ENCODE results near the gene CLCN6.

Gene CLCN6

GRCh38 chr1:11805422-11806306 is at the start of gene CLCN6, which contains the start of gene MTHFR:
Gene CLCN6, plus strand, starts transcription at chr1:11806191. Its CDS starts 72 bp downstream, at chr1:11806263.
Gene MTHFR, minus strand, starts transcription at chr1:11805964. Its CDS starts 2,848 bp downstream, at chr1:11803116.
- ChIA-PET CTCF (interaction anchor here (2.5 kb wide), 1 partner anchor 32 kb away, joined by 9 read pairs; no protein-coding TSS in a partner anchor), POLR2A (interaction anchor here (0.6 to 1.6 kb wide), 5 partner anchors 17 to 104 kb away, joined by 3 to 12 read pairs (median 3); partner anchors contain the start of gene AGTRAP)
- DNase-seq (ENCODE audit: low read depth, low spot score), result peak; percentile 91
- no peak for TF ChIP-seq CTCF (IDR thresholded peaks at IDR 0.05; ENCODE audit: insufficient read depth, low read length, missing control alignments)
- peak within 1 kb of the TSS; percentile 95 for H3K4me3 ChIP-seq (ENCODE audit: low read depth, low read length)

GRCh38 chr1:11757047-11757446 is 48.9 kb upstream of the CLCN6 start:
- H3K4me3 ChIP-seq (ENCODE audit: low read depth, low read length), result no peak overlapping the region
- TF ChIP-seq CTCF (IDR thresholded peaks at IDR 0.05; ENCODE audit: insufficient read depth, low read length, missing control alignments), result no peak
- POLR2A ChIA-PET, result no interaction called here
- CTCF ChIA-PET, result interaction anchor here (0.7 kb wide), 1 partner anchor 224 kb away, joined by 3 read pairs; no protein-coding TSS in a partner anchor
- no peak for DNase-seq (ENCODE audit: low read depth, low spot score)

GRCh38 chr1:11759791-11760190 is 46.2 kb upstream of the CLCN6 start:
- POLR2A ChIA-PET, result no interaction called here
- no peak overlapping the region for H3K4me3 ChIP-seq (ENCODE audit: low read depth, low read length)

GRCh38 chr1:11761285-11761684 is 44.7 kb upstream of the CLCN6 start:
- no peak overlapping the region for H3K4me3 ChIP-seq (ENCODE audit: low read depth, low read length)
- ChIA-PET CTCF (no interaction called here), POLR2A (no interaction called here)
- no peak for DNase-seq (ENCODE audit: low read depth, low spot score)
- TF ChIP-seq CTCF (IDR thresholded peaks at IDR 0.05; ENCODE audit: insufficient read depth, low read length, missing control alignments), result no peak

More at GRCh38 chr1:11759791-11760190, 46.2 kb upstream of the CLCN6 start:
- CTCF ChIA-PET, result no interaction called here
- no peak for DNase-seq (ENCODE audit: low read depth, low spot score)
- no peak for TF ChIP-seq CTCF (IDR thresholded peaks at IDR 0.05; ENCODE audit: insufficient read depth, low read length, missing control alignments)

GRCh38 chr1:11761988-11762406 is 44.0 kb upstream of the CLCN6 start, which contains the start of gene C1orf167:
Gene C1orf167, plus strand, starts transcription at chr1:11762193. Its CDS starts 2,208 bp downstream, at chr1:11764401.
- POLR2A ChIA-PET, result no interaction called here
- no peak within 1 kb of the TSS for H3K4me3 ChIP-seq (ENCODE audit: low read depth, low read length)
- CTCF ChIA-PET, result no interaction called here
- DNase-seq (ENCODE audit: low read depth, low spot score), result no peak
- TF ChIP-seq CTCF (IDR thresholded peaks at IDR 0.05; ENCODE audit: insufficient read depth, low read length, missing control alignments), result no peak

GRCh38 chr1:11764115-11764514 is 41.9 kb upstream of the CLCN6 start:
- no peak for DNase-seq (ENCODE audit: low read depth, low spot score)
- TF ChIP-seq CTCF (IDR thresholded peaks at IDR 0.05; ENCODE audit: insufficient read depth, low read length, missing control alignments), result no peak
- ChIA-PET CTCF (interaction anchor here (1.6 kb wide), 1 partner anchor 45 kb away, joined by 4 read pairs; no protein-coding TSS in a partner anchor), POLR2A (no interaction called here)
- H3K4me3 ChIP-seq (ENCODE audit: low read depth, low read length), result no peak overlapping the region

Data from AG04449 (cell line).